Skeletal muscle cell (primary cell): ENCODE results near the gene EYS.
A peak's percentile ranks its signal among the peaks of the same experiment; 100 is the strongest.

ENCODE experiments used
- DNase-seq: peaks from one replicate; pipeline ENCODE4 v3.0.0-alpha.2; 2010; ENCODE audit warnings: low read depth
- H3K4me3 ChIP-seq: 2 replicates; pipeline ENCODE4 v1.5.1; 2011; ENCODE audit warnings: low read depth, mild to moderate bottlenecking, control low read depth, low read length, moderate library complexity

Gene EYS

DNA sequence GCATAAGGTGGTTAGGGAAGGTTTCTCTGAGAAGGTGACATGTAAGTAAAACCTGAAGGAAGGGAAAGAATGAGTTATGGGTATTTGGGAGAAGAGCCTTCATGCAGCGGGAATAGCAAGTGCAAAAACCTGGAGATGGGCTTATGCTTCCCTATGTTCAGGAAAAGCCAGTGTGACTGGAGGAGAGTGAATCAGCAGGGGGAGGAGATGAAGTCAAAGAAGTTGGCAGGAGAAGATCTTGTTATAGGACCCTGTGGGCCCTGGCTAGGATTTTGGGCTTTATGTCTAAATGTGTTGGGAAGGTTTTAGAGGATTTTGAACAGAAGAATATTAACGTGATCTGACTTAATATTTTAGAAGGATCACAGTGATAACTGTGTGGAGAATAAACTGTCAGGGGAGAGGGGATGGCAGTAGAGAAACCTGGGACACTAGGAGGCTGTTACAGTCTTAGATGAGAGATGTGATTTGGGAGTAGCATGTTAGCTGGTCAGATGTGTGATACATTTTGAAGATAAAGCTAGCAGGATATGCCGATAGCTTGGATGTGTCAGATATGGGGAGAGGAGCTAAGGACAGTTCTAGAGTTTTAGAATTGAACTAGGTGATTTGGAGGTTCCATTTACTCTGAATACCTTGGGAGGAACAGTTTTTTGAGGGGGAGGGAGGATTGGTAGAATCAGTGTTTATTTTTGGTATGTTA is 2030.5 kb downstream of the EYS start:
- DNase-seq: peak; percentile 6
- H3K4me3 ChIP-seq: no peak overlapping the region

DNA sequence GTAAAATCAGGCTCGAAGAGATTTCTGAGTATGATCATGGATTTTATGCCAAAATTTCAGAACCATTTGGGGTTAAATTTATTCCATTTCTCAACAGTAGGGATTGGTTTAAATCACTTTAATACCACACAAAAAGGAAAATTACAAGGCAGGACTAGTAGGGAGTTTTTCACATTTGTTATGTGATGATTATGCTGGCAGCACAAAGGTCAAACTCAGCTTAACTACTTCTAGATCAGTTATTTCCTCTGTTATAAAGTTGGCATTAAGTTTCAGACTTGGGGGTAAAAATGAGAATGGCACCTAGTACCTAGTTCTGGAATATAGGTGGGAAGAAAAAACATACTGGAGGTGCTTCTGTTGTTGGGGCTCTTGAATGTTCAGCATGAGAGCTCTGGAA is 2031.9 kb downstream of the EYS start:
- no peak for DNase-seq
- H3K4me3 ChIP-seq: no peak overlapping the region

GRCh38 chr6:63674635-63675034 is 2032.4 kb downstream of the EYS start:
- no peak for DNase-seq

GRCh38 chr6:63673692-63674091 is 2033.3 kb downstream of the EYS start:
- no peak overlapping the region for H3K4me3 ChIP-seq
- DNase-seq: no peak

More at GRCh38 chr6:63674635-63675034, 2032.4 kb downstream of the EYS start:
- no peak overlapping the region for H3K4me3 ChIP-seq

GRCh38 chr6:63672582-63673129 is 2034.4 kb downstream of the EYS start:
- no peak for DNase-seq
- no peak overlapping the region for H3K4me3 ChIP-seq

DNA sequence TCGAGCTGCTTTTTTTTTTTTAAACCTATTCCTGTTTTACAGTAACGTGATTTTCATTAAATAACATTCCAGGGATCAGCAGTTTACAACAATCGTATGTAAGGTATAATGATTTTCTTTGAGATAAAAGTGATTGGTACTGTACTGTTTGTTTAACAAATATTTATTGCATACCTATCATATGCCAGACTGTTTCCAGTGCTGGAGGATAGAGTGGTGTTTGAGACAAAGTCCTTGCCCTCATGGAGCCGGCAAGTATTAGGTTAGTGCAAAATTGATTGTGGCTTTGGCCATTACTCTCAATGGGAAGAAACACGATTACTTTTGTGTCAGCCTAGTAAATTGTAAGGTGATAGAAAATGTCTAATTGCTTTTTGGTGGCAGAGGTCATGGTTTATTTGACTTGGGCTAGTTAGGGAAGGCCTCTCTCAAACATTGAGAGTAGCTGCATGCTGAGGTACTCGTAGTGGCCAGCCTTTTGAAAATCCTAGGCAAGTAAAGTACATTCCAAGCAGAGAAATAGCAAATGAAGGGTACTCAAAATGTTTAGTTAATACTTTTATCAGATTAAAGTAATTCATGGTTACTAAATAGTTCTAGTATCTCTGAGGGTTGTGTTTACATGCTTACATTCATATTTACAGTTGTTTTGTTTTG is 2035.8 kb downstream of the EYS start:
- DNase-seq: no peak
- no peak overlapping the region for H3K4me3 ChIP-seq
